GM21526 (cell line): ENCODE results near the gene MSL1.

Experiments used
- ATAC-seq: cut with Tn5 transposase; IDR thresholded peaks from one replicate; pipeline ENCODE4 v1.9.1; 2021; ENCODE audit warnings: moderate library complexity; ENCODE audit not compliant: unreplicated experiment, low FRiP score

Gene MSL1

GRCh38 chr17:40170325-40170724, 48.6 kb downstream of the MSL1 start:
- no peak for ATAC-seq

- no peak for ATAC-seq
Measured at GRCh38 chr17:40171750-40172149, 50.0 kb downstream of the MSL1 start.

DNA sequence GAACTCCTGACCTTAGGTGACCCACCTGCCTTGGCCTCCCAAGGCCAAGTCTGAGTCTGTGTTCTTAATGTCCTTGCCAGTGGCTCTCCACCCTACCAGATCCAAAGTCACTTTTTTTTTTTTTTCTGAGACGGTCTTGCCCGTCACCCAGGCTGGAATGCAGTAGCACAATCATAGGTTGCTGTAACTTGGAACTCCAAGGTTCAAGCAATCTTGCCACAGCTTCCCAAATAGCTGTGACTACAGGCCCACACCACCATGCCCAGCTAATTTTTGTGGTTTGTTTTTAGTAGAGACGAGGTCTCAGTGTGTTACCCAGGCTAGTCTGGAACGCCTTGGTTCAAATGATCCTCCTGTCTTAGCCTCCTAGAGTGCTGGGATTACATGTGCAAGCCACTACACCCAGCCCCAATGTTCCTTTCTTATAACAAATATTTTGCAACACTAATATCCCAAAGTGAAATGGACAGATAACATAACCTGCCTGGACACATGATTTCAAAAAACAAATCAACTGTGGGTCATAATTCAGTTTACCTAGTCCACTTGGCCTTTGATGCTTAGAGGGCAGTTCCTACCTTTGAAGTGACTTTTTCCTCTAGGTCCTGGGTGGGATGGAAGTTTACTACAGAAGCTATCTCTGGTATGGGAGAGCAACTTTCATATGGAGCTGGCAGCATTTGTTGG, 51.5 kb downstream of the MSL1 start:
- no peak for ATAC-seq

DNA sequence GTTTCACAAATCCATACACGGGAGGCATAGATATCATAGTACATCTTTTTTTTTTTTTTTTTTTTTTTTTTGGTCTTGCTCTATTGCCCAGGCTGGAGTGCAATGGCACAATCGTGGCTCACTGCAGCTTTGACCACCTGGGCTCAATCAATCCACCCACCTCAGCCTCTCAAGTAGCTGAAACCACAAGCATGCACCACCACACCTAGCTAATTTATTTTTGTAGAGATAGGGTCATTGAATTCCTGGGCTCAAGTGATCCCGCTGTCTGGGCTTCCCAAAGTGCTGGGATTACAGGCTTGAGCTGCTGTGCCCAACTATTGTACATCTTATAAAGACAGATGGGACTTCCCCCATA, 52.0 kb downstream of the MSL1 start:
- ATAC-seq, result no peak

GRCh38 chr17:40174514-40174913, 52.7 kb downstream of the MSL1 start:
- ATAC-seq, result no peak

- ATAC-seq, result no peak
Measured at GRCh38 chr17:40175928-40176753, 54.4 kb downstream of the MSL1 start.

- no peak for ATAC-seq
Measured at GRCh38 chr17:40176754-40177110, 55.0 kb downstream of the MSL1 start.

GRCh38 chr17:40177275-40177874, 55.6 kb downstream of the MSL1 start, which contains the start of gene RAPGEFL1:
TSS of gene RAPGEFL1 (plus strand) at chr17:40177470. CDS start at chr17:40177862, 392 bp downstream.
- no peak for ATAC-seq

DNA sequence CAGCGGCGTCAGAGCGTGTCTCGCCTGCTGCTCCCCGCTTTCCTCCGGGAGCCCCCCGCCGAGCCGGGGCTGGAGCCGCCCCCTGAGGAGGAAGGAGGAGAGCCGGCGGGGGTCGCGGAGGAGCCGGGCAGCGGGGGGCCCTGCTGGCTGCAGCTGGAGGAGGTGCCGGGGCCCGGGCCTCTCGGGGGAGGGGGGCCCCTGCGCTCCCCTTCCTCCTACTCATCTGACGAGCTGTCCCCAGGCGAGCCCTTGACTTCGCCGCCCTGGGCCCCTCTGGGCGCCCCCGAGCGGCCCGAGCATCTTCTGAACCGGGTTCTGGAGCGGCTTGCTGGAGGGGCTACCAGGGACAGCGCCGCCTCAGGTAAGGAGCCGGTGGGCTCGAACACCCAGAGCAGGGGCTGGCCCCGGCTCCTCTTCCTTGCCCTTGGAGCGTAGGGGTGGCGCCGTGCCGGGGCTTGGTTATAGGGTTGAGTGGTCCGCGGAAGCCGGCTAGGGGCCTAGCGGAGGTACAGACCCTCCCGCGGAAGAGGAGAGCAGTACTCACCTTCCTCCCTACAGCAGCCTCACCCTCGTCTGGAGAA, 56.3 kb downstream of the MSL1 start:
- no peak for ATAC-seq

DNA sequence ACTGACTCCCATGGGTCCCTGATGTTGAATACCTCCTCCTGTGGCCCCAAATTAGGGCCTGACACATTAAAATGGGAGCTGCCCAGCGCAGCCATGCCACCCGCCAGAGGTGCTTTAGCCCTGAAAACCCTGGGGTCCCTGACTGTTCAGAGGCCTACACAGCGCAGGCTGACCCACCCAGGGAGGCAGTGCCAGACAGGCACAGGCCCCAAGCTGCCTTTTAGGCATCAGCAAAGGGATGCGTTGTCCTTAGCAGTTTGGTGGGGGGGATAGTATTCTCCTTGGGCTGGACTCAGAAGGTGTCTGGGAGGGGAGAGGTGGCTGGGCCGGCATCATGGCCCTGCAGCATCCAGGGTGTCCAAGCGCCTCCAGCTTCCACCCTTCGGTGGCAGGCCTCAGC, 56.9 kb downstream of the MSL1 start:
- no peak for ATAC-seq

DNA sequence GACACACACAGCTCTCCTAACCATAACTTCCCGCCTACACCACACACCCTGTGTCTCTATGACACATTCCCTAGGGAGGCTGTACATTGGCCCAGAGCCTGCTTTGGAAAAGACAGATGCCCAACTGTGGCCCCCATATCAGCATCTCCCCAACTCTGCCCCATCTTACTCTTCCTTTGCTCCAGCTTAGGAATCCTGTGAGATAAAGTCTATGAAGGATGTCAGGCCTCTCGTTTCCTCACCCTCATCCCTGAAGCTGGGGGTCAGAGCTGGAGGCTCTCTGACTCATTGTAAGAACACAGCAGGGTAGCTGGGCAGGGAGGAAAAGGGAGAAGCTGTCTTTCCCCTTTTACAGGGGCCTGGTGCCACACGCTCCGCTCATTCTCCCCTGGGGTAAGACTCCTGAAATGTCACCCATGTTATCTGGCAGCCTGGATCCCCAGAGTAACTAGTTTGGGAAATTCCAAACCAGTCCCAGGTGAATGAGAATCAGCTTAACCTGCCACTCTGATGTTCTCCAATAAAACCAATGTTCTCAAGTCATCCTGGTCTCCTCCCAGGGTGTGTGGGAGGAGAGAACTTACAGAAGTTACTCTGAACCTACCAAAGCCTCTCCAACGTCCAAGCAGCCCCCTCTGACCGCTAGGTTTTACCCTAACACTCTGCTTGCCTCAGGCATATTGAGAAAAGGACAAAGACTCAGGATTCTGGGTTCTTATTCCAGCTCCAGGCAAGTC, 58.3 kb downstream of the MSL1 start:
- ATAC-seq, result no peak

GRCh38 chr17:40180694-40181093, 58.9 kb downstream of the MSL1 start:
- no peak for ATAC-seq

GRCh38 chr17:40181205-40181604, 59.4 kb downstream of the MSL1 start:
- ATAC-seq, result no peak

- no peak for ATAC-seq
Measured at GRCh38 chr17:40182606-40183005, 60.8 kb downstream of the MSL1 start.
